ENCODE results near the gene MMP8.

GRCh38 chr11:102678022-102678421 lies 46.7 kb downstream of the MMP8 start:
- TF ChIP-seq CTCF (IDR thresholded peaks at IDR 0.05 in 2 of 3, conservative IDR thresholded peaks at IDR 0.05 in 1 of 3; ENCODE audit: borderline replicate concordance in 1 of 3, insufficient read depth in 1 of 3, low read depth in 2 of 3, low read length in 2 of 3) (no peak), POLR2AphosphoS5 (IDR thresholded peaks at IDR 0.05; ENCODE audit: low read depth, low read length) (no peak), ZBTB33 (IDR thresholded peaks at IDR 0.05; ENCODE audit: extremely low read depth, insufficient replicate concordance, low read length) (no peak), EZH2 (IDR thresholded peaks at IDR 0.05) (no peak), YY1 (IDR thresholded peaks at IDR 0.05; ENCODE audit: extremely low read depth, insufficient replicate concordance, low read depth, low read length) (no peak), SP1 (IDR thresholded peaks at IDR 0.05; ENCODE audit: low read depth) (no peak), TCF7L2 (IDR thresholded peaks at IDR 0.05; ENCODE audit: borderline replicate concordance, extremely low read depth, insufficient read depth, insufficient read length) (no peak), CEBPB (IDR thresholded peaks at IDR 0.05; ENCODE audit: low read depth) (no peak), ZNF274 (IDR thresholded peaks at IDR 0.05; ENCODE audit: low read depth, low read length) (no peak)

Measured in HCT116 (cell line).